Left ventricle myocardium inferior (tissue), 1 donor: Measurements from ENCODE around the gene RPA3. TPM values are rescaled to one million over a fixed set of nuclear protein-coding genes. Genes with fewer than 3 reads are reported as not detected.

Source experiments
- DNase-seq: peaks from one replicate; pipeline ENCODE4 v3.0.0-alpha.2; 2020
- H3K27ac ChIP-seq: fragments of 200-600 bp; replicated peaks from 2 replicates; pipeline ENCODE4 v1.8.0; 2021
- H3K27me3 ChIP-seq: fragments of 200-600 bp; 2 replicates; pipeline ENCODE4 v1.8.0; 2021; ENCODE audit warnings: low read depth
- H3K36me3 ChIP-seq: fragments of 200-600 bp; 2 replicates; pipeline ENCODE4 v1.8.0; 2021
- H3K4me1 ChIP-seq: fragments of 200-600 bp; 2 replicates; pipeline ENCODE4 v1.8.0; 2021
- H3K4me3 ChIP-seq: fragments of 200-600 bp; 2 replicates; pipeline ENCODE4 v1.8.0; 2021; ENCODE audit warnings: mild to moderate bottlenecking, moderate library complexity
- H3K9me3 ChIP-seq: fragments of 200-600 bp; replicated peaks from 2 replicates; pipeline ENCODE4 v1.8.0; 2021
- CTCF ChIP-seq: fragments of 200-600 bp; IDR thresholded peaks from 2 replicates; pipeline ENCODE4 v1.8.0; 2021; ENCODE audit warnings: antibody characterized with exemption, mild to moderate bottlenecking, borderline replicate concordance
- intact Hi-C: fragments of 100-400 bp; cut with micrococcal nuclease; formaldehyde crosslinking; loops from one replicate; pipeline ENCODE4 v1.11.0; 2022
- total RNA-seq: library from RNA; stranded (reverse); fragmentation: NEBNext Ultra II Directional; extraction: Animal tissue kit (Norgen Biotek cat#: 25700); gene quantifications from one replicate; pipeline ENCODE4 v1.2.1, GENCODE V29; 2021
- donor health status: DM: no; HTN: yes; CAD: no; lungs with severe emphysema.

RPA3 gene
- total RNA-seq, 1 donor from 2014 or later: 21.1 TPM

GRCh38 chr7:7746458-7746857, 28.1 kb upstream of the RPA3 start:
- Histone ChIP-seq H3K27ac (peak overlapping the region; percentile 49), H3K36me3 (no peaks in the 10 kb centered on the region), H3K4me3 (no peak overlapping the region), H3K9me3 (no peaks in the 10 kb centered on the region), H3K27me3 (no peaks in the 10 kb centered on the region), H3K4me1 (peaks cover 31% of the 10 kb centered on the region)
- intact Hi-C loops: no loop called here
- DNase-seq: no peak
- no peak for TF ChIP-seq CTCF

GRCh38 chr7:7745966-7746365, 27.6 kb upstream of the RPA3 start:
- peak overlapping the region; percentile 49 for H3K27ac ChIP-seq
- H3K27me3 ChIP-seq: no peaks in the 10 kb centered on the region
- no peaks in the 10 kb centered on the region for H3K9me3 ChIP-seq
- no peaks in the 10 kb centered on the region for H3K36me3 ChIP-seq
- H3K4me3 ChIP-seq: no peak overlapping the region
- no peak for TF ChIP-seq CTCF
- no peak for DNase-seq
- H3K4me1 ChIP-seq: peaks cover 26% of the 10 kb centered on the region
- intact Hi-C loops: no loop called here

- Histone ChIP-seq H3K36me3 (no peaks in the 10 kb centered on the region), H3K27ac (peak overlapping the region; percentile 49)
These were observed 26.9 kb upstream of the RPA3 start for GRCh38 chr7:7745258-7745657.

GRCh38 chr7:7742223-7742622, 23.8 kb upstream of the RPA3 start:
- intact Hi-C loops: no loop called here
- DNase-seq: no peak
- no peak for TF ChIP-seq CTCF

More at GRCh38 chr7:7745258-7745657, 26.9 kb upstream of the RPA3 start:
- intact Hi-C loops: no loop called here
- TF ChIP-seq CTCF: no peak
- no peaks in the 10 kb centered on the region for H3K9me3 ChIP-seq
- no peak overlapping the region for H3K4me3 ChIP-seq
- H3K27me3 ChIP-seq: no peaks in the 10 kb centered on the region
- no peak for DNase-seq
- peaks cover 24% of the 10 kb centered on the region for H3K4me1 ChIP-seq

GRCh38 chr7:7740037-7740355, 21.6 kb upstream of the RPA3 start:
- intact Hi-C loops: no loop called here
- H3K27ac ChIP-seq: no peak overlapping the region

More at GRCh38 chr7:7742223-7742622, 23.8 kb upstream of the RPA3 start:
- H3K9me3 ChIP-seq: no peaks in the 10 kb centered on the region
- no peaks in the 10 kb centered on the region for H3K27me3 ChIP-seq
- no peak overlapping the region for H3K27ac ChIP-seq
- H3K36me3 ChIP-seq: no peaks in the 10 kb centered on the region
- H3K4me3 ChIP-seq: no peak overlapping the region
- peaks cover 44% of the 10 kb centered on the region for H3K4me1 ChIP-seq

More at GRCh38 chr7:7740037-7740355, 21.6 kb upstream of the RPA3 start:
- no peaks in the 10 kb centered on the region for H3K36me3 ChIP-seq
- H3K27me3 ChIP-seq: no peaks in the 10 kb centered on the region
- TF ChIP-seq CTCF: no peak
- DNase-seq: no peak
- H3K9me3 ChIP-seq: no peaks in the 10 kb centered on the region
- H3K4me3 ChIP-seq: no peak overlapping the region
- H3K4me1 ChIP-seq: peaks cover 25% of the 10 kb centered on the region
